ENCODE data around the gene SMC4. TPM values are rescaled to one million over a fixed set of nuclear protein-coding genes. Genes with fewer than 3 reads are reported as not detected.

SMC4 gene
- total and polyA plus RNA-seq, 2 of the 13 experiments (the other 11 are each of a cell fraction or from before 2014, with no cell fraction given), result 19.2 to 74.3 TPM

DNA sequence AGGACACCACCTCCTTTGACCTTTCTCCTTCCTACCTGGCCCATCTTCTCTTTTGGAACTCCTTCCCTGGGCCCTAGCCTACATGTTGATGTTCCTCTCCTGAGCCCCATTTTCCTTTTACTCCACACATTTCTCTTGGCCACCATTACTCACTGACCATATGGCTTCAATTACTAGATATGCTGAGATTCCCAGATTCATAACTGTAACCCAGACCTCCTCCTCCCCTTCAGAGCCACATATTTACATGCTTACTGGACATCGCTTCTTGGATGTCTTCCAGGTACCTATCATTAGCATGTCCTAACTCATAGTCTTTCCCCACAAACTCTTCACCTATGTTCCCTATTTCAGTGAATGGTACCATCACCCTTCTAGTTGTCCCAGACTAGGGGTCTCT, 74.5 kb downstream of the SMC4 start:
- Histone ChIP-seq H3K27me3 (ENCODE audit: control insufficient read depth in 1 of 2, insufficient read depth in 2 of 2, low read length in 2 of 2) (no peaks in the 10 kb centered on the region), H3K4me3 (replicated peaks in 1 of 3; ENCODE audit: insufficient read depth in 1 of 3, low read depth in 2 of 3, low read length in 3 of 3) (no peak overlapping the region), H3K4me1 (ENCODE audit: insufficient read depth, low read length) (no peaks in the 10 kb centered on the region), H2AFZ (ENCODE audit: low read length) (no peak overlapping the region), H3K9me3 (ENCODE audit: low read length) (peaks cover 19% of the 10 kb centered on the region), H3K4me2 (ENCODE audit: low read depth, low read length) (no peak overlapping the region), H3K9ac (ENCODE audit: insufficient read depth, low read depth, low read length) (no peak overlapping the region), H3K36me3 (replicated peaks in 1 of 2; ENCODE audit: control insufficient read depth in 1 of 2, insufficient read depth in 2 of 2, low read length in 2 of 2) (no peaks in the 10 kb centered on the region), H4K20me1 (ENCODE audit: insufficient read depth, low read length) (no peaks in the 10 kb centered on the region), H3K79me2 (ENCODE audit: insufficient read depth, low read length) (no peaks in the 10 kb centered on the region), H3K27ac (ENCODE audit: extremely low read length, insufficient read depth, low read length) (no peak overlapping the region)
- WGBS (ENCODE audit: low lambda C conversion rate), result 52% methylated on average over 1 of the region's 1 CpG
- intact Hi-C loops (cut with micrococcal nuclease; ENCODE audit: unreplicated experiment) (no loop called here), in situ Hi-C loops (cut with HindIII; ENCODE audit: extremely low pct_ligation_motif_present, low pct_unique_long_range_greater_than_20kb) (no loop called here)
- FAIRE-seq, result no peak
- ChIA-PET POLR2A (no interaction called here), CTCF (ENCODE audit: low intra/inter-chr PET ratio, low total read pairs) (no interaction called here)
- no peak for DNase-seq (ENCODE audit: low spot score)
- BruUV-seq (replicated peaks), result no TSS peak
- no peak for ATAC-seq
- no peak for TF ChIP-seq ZNF660 (CRISPR knock-in tag; IDR thresholded peaks at IDR 0.05; ENCODE audit: borderline replicate concordance, low read depth)
- TF ChIP-seq SIX1 (CRISPR knock-in tag; IDR thresholded peaks at IDR 0.05; ENCODE audit: borderline replicate concordance), result no peak
- no peak for TF ChIP-seq DPF2 (CRISPR knock-in tag; IDR thresholded peaks at IDR 0.05; ENCODE audit: borderline replicate concordance, low read depth)
- TF ChIP-seq ZNF253 (CRISPR knock-in tag; IDR thresholded peaks at IDR 0.05; ENCODE audit: borderline replicate concordance), result no peak
- no peak for TF ChIP-seq HNF4G (IDR thresholded peaks at IDR 0.05; ENCODE audit: borderline replicate concordance, low read depth, low read length)
- TF ChIP-seq HNF4G (CRISPR knock-in tag; IDR thresholded peaks at IDR 0.05; ENCODE audit: borderline replicate concordance, low read depth), result no peak
- no peak for TF ChIP-seq KMT2A (CRISPR knock-in tag; IDR thresholded peaks at IDR 0.05)
- no peak for TF ChIP-seq HNRNPK (IDR thresholded peaks at IDR 0.05; ENCODE audit: low read depth, low read length, poor library complexity, severe bottlenecking)
- TF ChIP-seq ZNF20 (CRISPR knock-in tag; IDR thresholded peaks at IDR 0.05), result no peak
- TF ChIP-seq, protein P1, sequence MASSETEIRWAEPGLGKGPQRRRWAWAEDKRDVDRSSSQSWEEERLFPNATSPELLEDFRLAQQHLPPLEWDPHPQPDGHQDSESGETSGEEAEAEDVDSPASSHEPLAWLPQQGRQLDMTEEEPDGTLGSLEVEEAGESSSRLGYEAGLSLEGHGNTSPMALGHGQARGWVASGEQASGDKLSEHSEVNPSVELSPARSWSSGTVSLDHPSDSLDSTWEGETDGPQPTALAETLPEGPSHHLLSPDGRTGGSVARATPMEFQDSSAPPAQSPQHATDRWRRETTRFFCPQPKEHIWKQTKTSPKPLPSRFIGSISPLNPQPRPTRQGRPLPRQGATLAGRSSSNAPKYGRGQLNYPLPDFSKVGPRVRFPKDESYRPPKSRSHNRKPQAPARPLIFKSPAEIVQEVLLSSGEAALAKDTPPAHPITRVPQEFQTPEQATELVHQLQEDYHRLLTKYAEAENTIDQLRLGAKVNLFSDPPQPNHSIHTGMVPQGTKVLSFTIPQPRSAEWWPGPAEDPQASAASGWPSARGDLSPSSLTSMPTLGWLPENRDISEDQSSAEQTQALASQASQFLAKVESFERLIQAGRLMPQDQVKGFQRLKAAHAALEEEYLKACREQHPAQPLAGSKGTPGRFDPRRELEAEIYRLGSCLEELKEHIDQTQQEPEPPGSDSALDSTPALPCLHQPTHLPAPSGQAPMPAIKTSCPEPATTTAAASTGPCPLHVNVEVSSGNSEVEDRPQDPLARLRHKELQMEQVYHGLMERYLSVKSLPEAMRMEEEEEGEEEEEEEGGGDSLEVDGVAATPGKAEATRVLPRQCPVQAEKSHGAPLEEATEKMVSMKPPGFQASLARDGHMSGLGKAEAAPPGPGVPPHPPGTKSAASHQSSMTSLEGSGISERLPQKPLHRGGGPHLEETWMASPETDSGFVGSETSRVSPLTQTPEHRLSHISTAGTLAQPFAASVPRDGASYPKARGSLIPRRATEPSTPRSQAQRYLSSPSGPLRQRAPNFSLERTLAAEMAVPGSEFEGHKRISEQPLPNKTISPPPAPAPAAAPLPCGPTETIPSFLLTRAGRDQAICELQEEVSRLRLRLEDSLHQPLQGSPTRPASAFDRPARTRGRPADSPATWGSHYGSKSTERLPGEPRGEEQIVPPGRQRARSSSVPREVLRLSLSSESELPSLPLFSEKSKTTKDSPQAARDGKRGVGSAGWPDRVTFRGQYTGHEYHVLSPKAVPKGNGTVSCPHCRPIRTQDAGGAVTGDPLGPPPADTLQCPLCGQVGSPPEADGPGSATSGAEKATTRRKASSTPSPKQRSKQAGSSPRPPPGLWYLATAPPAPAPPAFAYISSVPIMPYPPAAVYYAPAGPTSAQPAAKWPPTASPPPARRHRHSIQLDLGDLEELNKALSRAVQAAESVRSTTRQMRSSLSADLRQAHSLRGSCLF (CRISPR knock-in tag; IDR thresholded peaks at IDR 0.05; ENCODE audit: borderline replicate concordance), result no peak
- TF ChIP-seq ZNF629 (CRISPR knock-in tag; conservative IDR thresholded peaks at IDR 0.05), result no peak
- no peak for TF ChIP-seq NR1H2 (CRISPR knock-in tag; IDR thresholded peaks at IDR 0.05; ENCODE audit: borderline replicate concordance, low read depth)
- no peak for TF ChIP-seq ZNF383 (CRISPR knock-in tag; IDR thresholded peaks at IDR 0.05; ENCODE audit: borderline replicate concordance)
- TF ChIP-seq, protein P2, sequence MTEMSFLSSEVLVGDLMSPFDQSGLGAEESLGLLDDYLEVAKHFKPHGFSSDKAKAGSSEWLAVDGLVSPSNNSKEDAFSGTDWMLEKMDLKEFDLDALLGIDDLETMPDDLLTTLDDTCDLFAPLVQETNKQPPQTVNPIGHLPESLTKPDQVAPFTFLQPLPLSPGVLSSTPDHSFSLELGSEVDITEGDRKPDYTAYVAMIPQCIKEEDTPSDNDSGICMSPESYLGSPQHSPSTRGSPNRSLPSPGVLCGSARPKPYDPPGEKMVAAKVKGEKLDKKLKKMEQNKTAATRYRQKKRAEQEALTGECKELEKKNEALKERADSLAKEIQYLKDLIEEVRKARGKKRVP (CRISPR knock-in tag; IDR thresholded peaks at IDR 0.05), result no peak
- no peak for TF ChIP-seq FOSL1 (CRISPR knock-in tag; IDR thresholded peaks at IDR 0.05; ENCODE audit: borderline replicate concordance)
- TF ChIP-seq FOXM1 (CRISPR knock-in tag; IDR thresholded peaks at IDR 0.05), result no peak
- no peak for TF ChIP-seq ZNF839 (CRISPR knock-in tag; IDR thresholded peaks at IDR 0.05; ENCODE audit: borderline replicate concordance)
- no peak for TF ChIP-seq ZNF430 (CRISPR knock-in tag; IDR thresholded peaks at IDR 0.05)
